ENCODE data around the gene MAD2L1. TPM values are rescaled to one million over a fixed set of nuclear protein-coding genes. Genes with fewer than 3 reads are reported as not detected.

Gene MAD2L1
- total RNA-seq = 1 to 10 TPM; 2.6 to 4.4 (median 3.2) TPM

DNA sequence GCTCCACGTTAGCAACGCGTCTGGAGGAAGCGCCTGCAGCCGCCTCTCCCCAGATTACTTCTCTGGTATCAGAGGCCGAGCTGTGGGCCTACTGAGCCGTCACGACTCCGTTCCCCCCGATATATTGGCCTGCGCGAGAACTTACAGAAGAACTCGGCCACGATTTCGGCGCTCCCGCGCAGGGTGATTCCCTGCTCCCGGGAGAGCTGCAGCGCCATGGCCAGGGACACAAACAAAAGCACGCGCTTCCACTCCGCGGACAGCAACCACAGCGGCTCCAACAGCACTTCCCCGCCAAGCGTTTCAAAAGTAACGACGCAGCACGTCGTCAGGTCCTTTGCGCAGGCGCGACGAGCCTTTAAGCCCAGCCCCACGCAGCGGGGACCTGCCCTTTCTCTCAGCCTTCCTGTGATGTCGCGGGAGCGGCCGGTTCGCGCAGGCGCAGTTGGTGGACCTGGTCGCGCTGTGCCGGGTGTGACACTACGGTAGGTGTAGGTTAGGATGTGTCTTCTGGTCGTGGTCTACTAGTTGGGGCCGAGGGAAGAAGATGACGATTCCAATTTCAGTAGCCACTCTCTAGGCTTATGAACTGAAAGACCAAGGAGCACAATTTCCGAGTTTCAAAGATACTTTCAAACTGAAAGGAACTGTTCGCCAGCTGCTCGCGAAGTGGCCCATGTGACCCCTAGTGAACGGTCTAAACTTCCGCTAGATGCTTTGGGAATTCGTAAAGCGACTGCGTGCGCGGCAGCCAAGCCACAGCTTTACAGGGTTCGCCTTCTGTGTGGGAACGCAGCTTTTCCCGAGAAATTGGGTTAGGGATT is at the start of gene MAD2L1:
Gene MAD2L1 (minus strand): TSS at position 332 of the 824 bp plus-strand sequence. CDS start 114 bp downstream, at position 218.
- TF ChIP-seq POLR2A (IDR thresholded peaks at IDR 0.05) (peak; percentile 89), POLR2AphosphoS5 (IDR thresholded peaks at IDR 0.05) (peak; percentile 83 to 94 (median 87))
- TF ChIP-seq, protein P1, sequence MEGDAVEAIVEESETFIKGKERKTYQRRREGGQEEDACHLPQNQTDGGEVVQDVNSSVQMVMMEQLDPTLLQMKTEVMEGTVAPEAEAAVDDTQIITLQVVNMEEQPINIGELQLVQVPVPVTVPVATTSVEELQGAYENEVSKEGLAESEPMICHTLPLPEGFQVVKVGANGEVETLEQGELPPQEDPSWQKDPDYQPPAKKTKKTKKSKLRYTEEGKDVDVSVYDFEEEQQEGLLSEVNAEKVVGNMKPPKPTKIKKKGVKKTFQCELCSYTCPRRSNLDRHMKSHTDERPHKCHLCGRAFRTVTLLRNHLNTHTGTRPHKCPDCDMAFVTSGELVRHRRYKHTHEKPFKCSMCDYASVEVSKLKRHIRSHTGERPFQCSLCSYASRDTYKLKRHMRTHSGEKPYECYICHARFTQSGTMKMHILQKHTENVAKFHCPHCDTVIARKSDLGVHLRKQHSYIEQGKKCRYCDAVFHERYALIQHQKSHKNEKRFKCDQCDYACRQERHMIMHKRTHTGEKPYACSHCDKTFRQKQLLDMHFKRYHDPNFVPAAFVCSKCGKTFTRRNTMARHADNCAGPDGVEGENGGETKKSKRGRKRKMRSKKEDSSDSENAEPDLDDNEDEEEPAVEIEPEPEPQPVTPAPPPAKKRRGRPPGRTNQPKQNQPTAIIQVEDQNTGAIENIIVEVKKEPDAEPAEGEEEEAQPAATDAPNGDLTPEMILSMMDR (IDR thresholded peaks at IDR 0.05) = no peak

DNA sequence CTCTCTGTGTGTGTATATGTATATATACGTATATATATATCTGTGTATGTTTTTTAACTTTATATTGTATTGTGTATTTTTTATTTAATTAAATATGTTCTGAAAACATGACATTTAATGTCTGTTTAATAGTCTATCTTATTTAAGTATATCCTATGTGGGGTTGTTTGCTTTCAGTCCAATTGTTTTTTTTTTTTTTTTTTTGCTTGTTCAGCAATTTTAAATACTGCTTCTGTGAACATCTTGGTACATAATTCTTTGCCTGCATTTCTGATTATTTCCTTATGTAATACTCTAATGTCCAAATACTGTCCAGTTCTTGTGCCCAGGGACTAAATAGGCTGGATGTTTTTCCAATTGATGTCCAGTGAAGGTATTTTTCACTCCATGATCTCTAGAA is 45.1 kb upstream of the MAD2L1 start:
- intact Hi-C loops (cut with DNase I; ENCODE audit: low total_unique reads) = no loop called here
- Histone ChIP-seq H3K4me3 (no peak overlapping the region), H3K36me3 (no peaks in the 10 kb centered on the region), H3K27ac (no peak overlapping the region), H3K9me3 (no peaks in the 10 kb centered on the region), H3K4me1 (no peaks in the 10 kb centered on the region), H3K27me3 (no peaks in the 10 kb centered on the region)
- no peak for TF ChIP-seq POLR2AphosphoS5 (IDR thresholded peaks at IDR 0.05)
- TF ChIP-seq POLR2A (IDR thresholded peaks at IDR 0.05) = no peak
- TF ChIP-seq, protein P1 (IDR thresholded peaks at IDR 0.05) = no peak
- no peak for DNase-seq (ENCODE audit: low spot score in 2 of 2)

More for the DNA sequence above, at the start of gene MAD2L1:
- DNase-seq (ENCODE audit: low spot score in 2 of 2) = peak; percentile 97
- Histone ChIP-seq H3K27ac (peak within 1 kb of the TSS; percentile 96 to 97), H3K4me3 (peak within 1 kb of the TSS; percentile 63 to 80 (median 72)), H3K9me3 (no peaks in the 10 kb centered on the region), H3K27me3 (no peaks in the 10 kb centered on the region), H3K4me1 (no peaks in the 10 kb centered on the region), H3K36me3 (no peaks in the 10 kb centered on the region)
- intact Hi-C loops (cut with DNase I; ENCODE audit: low total_unique reads) = no loop called here

DNA sequence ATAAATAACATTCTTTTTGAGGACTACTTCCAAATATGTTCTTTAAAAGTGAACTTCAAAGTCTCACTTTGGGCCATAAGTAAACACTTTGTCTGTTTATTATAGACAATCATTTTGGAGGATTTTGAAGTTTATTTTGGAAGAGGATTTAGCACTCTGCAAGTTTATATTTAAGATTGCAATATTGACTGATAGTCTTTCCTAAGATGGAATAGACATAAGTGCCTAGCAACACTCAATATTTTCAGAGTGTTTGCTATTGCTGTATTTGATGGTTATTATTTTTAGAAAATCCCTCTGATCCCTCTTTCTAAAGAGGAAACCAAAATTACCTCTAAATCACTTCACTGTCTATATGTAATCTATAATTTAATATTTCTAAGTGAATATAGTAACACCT is 42.8 kb upstream of the MAD2L1 start:
- no peaks in the 10 kb centered on the region for H3K4me1 ChIP-seq
- no peak overlapping the region for H3K27ac ChIP-seq
- no peaks in the 10 kb centered on the region for H3K36me3 ChIP-seq
- H3K27me3 ChIP-seq = no peaks in the 10 kb centered on the region
- H3K4me3 ChIP-seq = no peak overlapping the region
- TF ChIP-seq POLR2A (IDR thresholded peaks at IDR 0.05) (no peak), POLR2AphosphoS5 (IDR thresholded peaks at IDR 0.05) (no peak)
- TF ChIP-seq, protein P1 (IDR thresholded peaks at IDR 0.05) = no peak
- intact Hi-C loops (cut with DNase I; ENCODE audit: low total_unique reads) = no loop called here
- DNase-seq (ENCODE audit: low spot score in 2 of 2) = no peak
- no peaks in the 10 kb centered on the region for H3K9me3 ChIP-seq

DNA sequence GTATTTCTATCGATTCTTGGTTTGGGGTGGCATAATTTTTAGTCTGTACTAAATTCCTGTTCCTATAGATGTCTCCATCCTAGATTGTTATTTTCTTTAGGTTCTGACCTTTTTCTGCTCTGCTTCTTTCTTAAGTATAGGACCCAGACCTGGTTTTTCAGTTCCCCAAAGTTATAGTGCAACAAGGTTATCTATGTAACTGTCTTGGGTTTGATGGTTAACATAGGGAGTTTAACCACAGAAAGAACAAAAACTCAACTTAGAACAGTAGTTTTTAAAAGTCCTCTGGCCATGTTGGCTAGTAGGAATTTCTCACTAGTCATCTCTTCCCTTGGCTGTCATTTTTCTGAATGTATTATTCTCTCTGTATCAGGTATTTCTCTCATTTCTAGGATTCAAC is 38.8 kb upstream of the MAD2L1 start:
- TF ChIP-seq, protein P1 (IDR thresholded peaks at IDR 0.05) = no peak
- no peak for TF ChIP-seq POLR2AphosphoS5 (IDR thresholded peaks at IDR 0.05)
- no peak for TF ChIP-seq POLR2A (IDR thresholded peaks at IDR 0.05)
- Histone ChIP-seq H3K36me3 (no peaks in the 10 kb centered on the region), H3K4me1 (no peaks in the 10 kb centered on the region), H3K27me3 (no peaks in the 10 kb centered on the region), H3K4me3 (no peak overlapping the region), H3K27ac (no peak overlapping the region), H3K9me3 (no peaks in the 10 kb centered on the region)
- DNase-seq (ENCODE audit: low spot score in 2 of 2) = no peak
- intact Hi-C loops (cut with DNase I; ENCODE audit: low total_unique reads) = no loop called here

DNA sequence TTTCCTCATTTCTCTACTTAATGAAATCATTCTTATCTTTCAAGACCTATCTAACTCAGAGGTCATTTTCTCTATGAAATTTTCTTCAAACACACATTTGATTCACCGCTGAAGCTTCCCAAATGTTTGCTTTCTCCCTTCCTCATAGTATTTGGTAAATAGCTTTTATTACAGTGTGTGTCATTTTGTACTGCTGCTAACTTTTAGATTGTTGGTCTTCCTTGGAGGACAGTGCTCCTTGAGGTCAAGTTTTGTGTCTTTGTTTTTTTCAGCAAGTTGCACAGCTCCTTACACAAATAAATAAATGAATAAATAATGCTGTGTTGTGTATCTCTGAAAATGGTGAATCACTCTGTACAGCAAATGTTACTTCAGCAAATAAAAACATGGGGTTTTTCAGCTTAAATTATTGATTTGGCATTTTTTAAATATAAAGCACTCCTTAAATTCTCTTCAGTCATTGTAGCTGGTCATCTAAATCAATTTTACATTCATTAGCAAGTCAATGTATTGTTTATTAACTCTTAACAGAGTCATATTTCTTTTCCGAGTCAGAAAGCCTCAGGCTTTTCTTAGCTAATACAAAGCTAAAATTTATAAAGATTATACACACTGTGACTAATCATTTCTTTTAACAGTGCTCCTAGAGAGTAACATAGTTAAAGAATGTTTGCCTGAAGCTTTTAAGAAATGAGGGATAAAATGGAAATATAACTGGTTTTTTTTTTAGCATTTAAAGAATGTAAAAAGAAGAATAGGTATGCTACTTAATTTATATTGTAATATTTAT is 30.1 kb upstream of the MAD2L1 start:
- H3K4me1 ChIP-seq = no peaks in the 10 kb centered on the region
- intact Hi-C loops (cut with DNase I; ENCODE audit: low total_unique reads) = no loop called here
- H3K27me3 ChIP-seq = no peaks in the 10 kb centered on the region
- no peak overlapping the region for H3K27ac ChIP-seq
- H3K36me3 ChIP-seq = no peaks in the 10 kb centered on the region
- H3K9me3 ChIP-seq = no peaks in the 10 kb centered on the region
- DNase-seq (ENCODE audit: low spot score in 2 of 2) = no peak
- H3K4me3 ChIP-seq = no peak overlapping the region
- TF ChIP-seq, protein P1 (IDR thresholded peaks at IDR 0.05) = no peak
- TF ChIP-seq POLR2A (IDR thresholded peaks at IDR 0.05) (no peak), POLR2AphosphoS5 (IDR thresholded peaks at IDR 0.05) (no peak)
